GM19455 (cell line): ENCODE measurements around the gene PTRHD1.

Source experiments
- ATAC-seq: cut with Tn5 transposase; IDR thresholded peaks from one replicate; pipeline ENCODE4 v1.9.1; 2021; ENCODE audit not compliant: unreplicated experiment

The PTRHD1 gene

GRCh38 chr2:24762518-24762917 lies 30.7 kb downstream of the PTRHD1 start:
- ATAC-seq = no peak

GRCh38 chr2:24761866-24762265 lies 31.3 kb downstream of the PTRHD1 start:
- ATAC-seq = no peak

DNA sequence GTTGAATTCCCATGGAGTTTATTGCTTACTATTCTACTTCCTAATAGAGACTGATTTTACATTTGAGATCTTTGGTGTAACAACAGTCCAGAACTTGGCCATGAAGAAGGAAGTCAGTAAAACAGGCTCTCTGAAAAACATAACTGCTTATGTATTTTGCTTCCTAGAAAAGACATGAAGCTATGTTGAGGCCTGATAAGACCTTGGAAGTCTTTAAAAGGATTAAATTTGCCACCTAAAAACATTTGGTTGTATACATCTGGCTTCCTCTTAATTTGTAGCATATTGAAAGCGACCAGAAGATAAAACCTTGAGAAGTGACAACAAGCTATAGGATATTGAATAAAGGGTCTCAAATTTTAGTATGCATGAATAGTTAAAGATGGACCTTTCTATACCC lies 36.4 kb downstream of the PTRHD1 start:
- ATAC-seq = no peak

DNA sequence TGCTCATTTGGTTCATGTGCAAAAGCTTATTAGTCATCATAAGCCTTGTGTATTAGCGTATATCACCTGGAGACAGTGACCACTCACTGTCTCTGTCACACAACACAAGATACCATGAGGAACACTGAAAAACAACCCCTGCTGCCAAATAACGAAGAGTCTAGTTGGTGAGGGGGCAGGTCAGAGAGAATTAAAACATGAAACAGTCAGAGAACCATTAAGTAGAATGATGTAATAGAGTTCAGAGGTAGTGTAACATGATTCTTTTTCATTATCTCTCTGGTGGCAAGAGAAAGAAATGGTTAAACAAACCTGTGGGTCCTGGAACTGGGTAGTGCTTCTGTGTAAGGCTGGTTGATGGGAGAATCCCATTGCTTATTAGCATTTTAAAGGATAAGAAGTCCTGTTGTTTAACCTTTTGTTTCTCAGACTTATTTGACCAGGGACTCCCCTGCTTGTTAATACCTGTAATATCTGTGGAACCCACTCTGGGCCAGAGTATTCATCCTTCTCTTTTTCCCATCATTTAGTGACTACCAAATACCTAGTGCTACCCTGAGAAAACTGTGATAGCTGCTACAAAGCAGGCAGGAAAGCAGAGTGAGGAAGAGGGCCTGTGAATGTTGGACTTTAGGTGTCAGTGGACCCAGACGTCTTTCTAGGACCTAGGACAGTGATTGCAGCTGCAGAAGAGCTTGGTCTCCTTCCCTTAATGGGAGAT lies 38.0 kb downstream of the PTRHD1 start:
- ATAC-seq = no peak

- ATAC-seq = no peak
Observed at GRCh38 chr2:24749069-24749691, 44.0 kb downstream of the PTRHD1 start.

DNA sequence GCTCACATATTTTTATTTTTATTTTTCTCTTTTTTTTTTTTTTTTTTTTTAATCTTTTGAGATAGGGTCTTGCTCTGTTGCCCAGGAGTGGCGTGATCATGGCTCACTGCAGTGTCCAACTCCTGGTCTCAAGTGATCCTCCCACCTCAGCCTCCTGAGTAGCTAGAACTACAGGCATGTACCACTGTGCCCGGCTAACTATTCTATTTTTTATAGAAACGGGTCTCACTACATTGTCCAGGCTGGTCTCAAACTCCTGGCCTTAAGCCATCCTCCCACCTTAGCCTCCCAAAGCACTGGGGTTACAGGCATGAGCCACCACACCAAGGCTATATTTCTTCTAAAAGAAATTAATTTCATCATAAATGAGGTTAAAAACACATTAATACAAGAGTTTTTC lies 45.9 kb downstream of the PTRHD1 start:
- no peak for ATAC-seq

DNA sequence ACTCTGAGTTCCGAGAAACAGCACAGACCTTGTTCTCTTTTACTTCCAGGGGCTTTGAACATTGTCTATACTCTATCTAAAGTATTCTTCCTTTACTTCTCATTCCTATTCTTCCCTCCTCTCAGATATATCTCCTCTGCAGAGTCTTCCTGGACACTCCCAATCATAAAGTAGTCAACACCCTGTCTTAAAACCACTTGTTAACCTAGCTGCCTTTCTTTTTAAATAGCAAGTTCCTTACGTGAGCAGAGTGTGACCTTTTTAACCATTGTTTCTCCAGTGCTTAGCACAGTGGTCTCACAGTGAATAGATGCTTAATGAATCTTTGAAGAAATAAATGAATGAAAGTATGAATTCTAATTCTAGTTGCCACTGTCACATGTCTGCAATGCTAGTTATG lies 47.4 kb downstream of the PTRHD1 start:
- ATAC-seq = no peak

GRCh38 chr2:24744356-24744755 lies 48.8 kb downstream of the PTRHD1 start:
- no peak for ATAC-seq

DNA sequence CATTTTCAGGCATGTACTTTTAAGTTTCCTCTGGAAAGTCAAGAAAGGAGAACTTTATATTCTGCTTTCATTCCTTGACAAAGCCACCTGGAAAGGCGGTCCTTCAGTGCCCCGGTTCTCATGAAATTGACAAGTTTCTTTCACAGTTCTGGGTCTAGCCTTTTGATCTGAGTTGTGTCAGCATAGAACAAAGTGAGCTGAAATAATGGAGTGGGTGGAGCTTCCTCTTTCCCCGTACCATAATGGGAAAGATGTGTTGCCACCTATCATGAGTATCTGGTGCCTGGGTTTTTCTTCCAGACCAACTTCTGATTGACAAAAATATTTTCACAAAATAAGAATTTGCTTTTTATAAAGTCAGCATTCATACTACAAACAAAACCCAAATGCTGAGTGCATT lies 49.3 kb downstream of the PTRHD1 start:
- ATAC-seq = no peak

GRCh38 chr2:24742730-24743129 lies 50.5 kb downstream of the PTRHD1 start:
- no peak for ATAC-seq

GRCh38 chr2:24740142-24740541 lies 53.0 kb downstream of the PTRHD1 start:
- no peak for ATAC-seq
